ENCODE results near the gene TJP1. TPM values are rescaled to one million over a fixed set of nuclear protein-coding genes. Genes with fewer than 3 reads are reported as not detected.
"Not testable (repeated sequence)": the region's sequence is repeated elsewhere in the genome, so short reads cannot be mapped to it uniquely, and the experiment has no call there.

The TJP1 gene
- total RNA-seq, 2 experiments from 2014 or later: not detected

GRCh38 chr15:29680465-29681165 is 141.7 kb downstream of the TJP1 start:
- TF ChIP-seq CTCF (IDR thresholded peaks at IDR 0.05): no peak
- H3K9me3 Mint-ChIP-seq: no peaks in the 10 kb centered on the region
- ChIA-PET POLR2A (no interaction called here), CTCF (no interaction called here)
- intact Hi-C loops (cut with micrococcal nuclease): no loop called here
- no peak overlapping the region for H3K27ac Mint-ChIP-seq
- H3K4me3 Mint-ChIP-seq: no peak overlapping the region
- peaks cover 1% of the 10 kb centered on the region for H3K27me3 Mint-ChIP-seq
- no peaks in the 10 kb centered on the region for H3K36me3 Mint-ChIP-seq (ENCODE audit: low read depth)
- DNase-seq (no peak), ATAC-seq (no peak)
- H3K4me1 Mint-ChIP-seq (ENCODE audit: low read depth): no peaks in the 10 kb centered on the region

DNA sequence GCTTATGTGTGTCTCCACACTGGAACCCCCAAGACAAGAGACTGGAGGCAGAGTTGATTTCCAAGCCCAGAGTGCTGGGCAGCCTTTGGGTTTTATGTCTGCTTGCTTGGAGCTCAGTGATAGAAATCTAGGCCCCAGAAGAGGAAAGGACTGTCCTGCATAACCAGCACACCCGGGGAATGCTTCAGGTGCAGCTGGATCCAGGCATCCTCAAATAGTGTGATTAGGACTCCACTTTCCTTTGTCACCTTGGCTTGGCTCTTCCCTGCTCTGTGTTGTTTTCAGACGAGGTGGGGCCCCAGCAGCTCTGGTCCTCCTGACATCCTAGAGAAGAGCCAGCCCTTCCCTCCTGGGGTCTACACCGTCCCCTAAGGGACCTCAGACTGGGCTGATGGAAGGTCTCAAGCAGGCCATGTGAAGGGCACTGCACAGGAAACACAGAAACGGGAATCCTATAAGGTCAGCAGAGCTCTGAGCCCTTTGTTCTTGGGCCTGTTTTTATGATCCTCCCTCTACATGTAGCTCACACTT is 143.7 kb downstream of the TJP1 start:
- peaks cover 6% of the 10 kb centered on the region for H3K27me3 Mint-ChIP-seq
- intact Hi-C loops (cut with micrococcal nuclease): no loop called here
- H3K9me3 Mint-ChIP-seq: no peaks in the 10 kb centered on the region
- TF ChIP-seq CTCF (IDR thresholded peaks at IDR 0.05): no peak
- H3K36me3 Mint-ChIP-seq (ENCODE audit: low read depth): no peaks in the 10 kb centered on the region
- H3K4me3 Mint-ChIP-seq: no peak overlapping the region
- no peaks in the 10 kb centered on the region for H3K4me1 Mint-ChIP-seq (ENCODE audit: low read depth)
- no peak for DNase-seq
- ChIA-PET CTCF (interaction anchor here (1.0 kb wide), 1 partner anchor 247 kb away, joined by 4 read pairs; no protein-coding TSS in a partner anchor), POLR2A (no interaction called here)
- no peak for ATAC-seq
- no peak overlapping the region for H3K27ac Mint-ChIP-seq

- peaks cover 11% of the 10 kb centered on the region for H3K27me3 Mint-ChIP-seq
- intact Hi-C loops (cut with micrococcal nuclease): no loop called here
- no peak overlapping the region for H3K27ac Mint-ChIP-seq
- no peak for DNase-seq
- no peak overlapping the region for H3K4me3 Mint-ChIP-seq
- no peaks in the 10 kb centered on the region for H3K9me3 Mint-ChIP-seq
- no peaks in the 10 kb centered on the region for H3K36me3 Mint-ChIP-seq (ENCODE audit: low read depth)
- ChIA-PET CTCF (interaction anchor here (1.0 kb wide), 1 partner anchor 248 kb away, joined by 4 read pairs; no protein-coding TSS in a partner anchor), POLR2A (no interaction called here)
- no peaks in the 10 kb centered on the region for H3K4me1 Mint-ChIP-seq (ENCODE audit: low read depth)
- TF ChIP-seq CTCF (IDR thresholded peaks at IDR 0.05): no peak
- ATAC-seq: no peak
Measured at GRCh38 chr15:29677871-29678461, 144.3 kb downstream of the TJP1 start.

DNA sequence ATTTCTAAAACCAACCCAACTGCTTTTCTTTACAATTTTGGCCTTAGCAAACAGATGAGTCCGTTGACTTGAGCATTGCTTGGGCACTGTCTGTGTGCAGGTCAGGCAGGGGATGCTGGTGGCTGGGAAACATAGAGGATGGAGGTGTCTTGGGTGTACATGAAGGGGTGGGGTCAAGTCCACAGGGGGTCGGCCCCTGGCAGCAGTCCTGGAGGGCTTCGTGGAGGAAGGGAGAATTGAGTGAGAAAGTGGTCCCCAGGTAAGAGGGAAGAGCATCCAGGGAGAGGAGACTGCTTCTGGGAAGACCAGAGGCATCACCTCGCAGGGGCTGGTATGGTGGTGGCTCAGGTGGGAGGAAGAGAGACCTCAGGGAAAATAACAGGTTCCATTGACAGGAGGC is 144.8 kb downstream of the TJP1 start:
- Mint-ChIP-seq H3K9me3 (no peaks in the 10 kb centered on the region), H3K4me3 (no peak overlapping the region), H3K36me3 (ENCODE audit: low read depth) (no peaks in the 10 kb centered on the region), H3K27me3 (peaks cover 12% of the 10 kb centered on the region), H3K27ac (no peak overlapping the region), H3K4me1 (ENCODE audit: low read depth) (no peaks in the 10 kb centered on the region)
- intact Hi-C loops (cut with micrococcal nuclease): no loop called here
- no peak for TF ChIP-seq CTCF (IDR thresholded peaks at IDR 0.05)
- ChIA-PET POLR2A (no interaction called here), CTCF (no interaction called here)
- ATAC-seq (no peak), DNase-seq (no peak)

DNA sequence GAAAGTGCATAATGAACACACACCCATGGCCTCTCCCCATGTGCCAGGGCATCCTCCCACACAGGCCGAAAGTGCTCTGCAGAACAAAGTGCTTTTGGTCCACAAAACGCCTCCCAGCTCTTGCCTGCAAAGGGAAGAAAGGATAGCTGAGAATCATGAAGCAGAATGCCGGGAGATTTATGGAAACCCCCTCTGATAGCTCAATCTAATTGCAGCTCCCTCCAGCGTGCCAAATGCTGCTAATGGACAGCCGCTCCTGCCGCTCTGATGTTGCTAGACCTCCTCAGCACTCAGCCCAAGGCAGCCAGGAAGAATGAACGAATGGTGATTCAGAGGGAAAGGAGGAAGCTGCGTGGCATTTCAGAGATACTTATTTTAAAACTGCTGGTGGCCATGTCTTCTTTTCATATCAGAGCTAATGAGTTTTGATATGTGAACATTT is 145.3 kb downstream of the TJP1 start:
- Mint-ChIP-seq H3K4me3 (no peak overlapping the region), H3K36me3 (ENCODE audit: low read depth) (no peaks in the 10 kb centered on the region), H3K27ac (no peak overlapping the region), H3K4me1 (ENCODE audit: low read depth) (no peaks in the 10 kb centered on the region), H3K27me3 (peaks cover 12% of the 10 kb centered on the region), H3K9me3 (no peaks in the 10 kb centered on the region)
- intact Hi-C loops (cut with micrococcal nuclease): no loop called here
- CTCF ChIA-PET: no interaction called here
- no peak for ATAC-seq
- TF ChIP-seq CTCF (IDR thresholded peaks at IDR 0.05): no peak
- POLR2A ChIA-PET: no interaction called here
- no peak for DNase-seq

DNA sequence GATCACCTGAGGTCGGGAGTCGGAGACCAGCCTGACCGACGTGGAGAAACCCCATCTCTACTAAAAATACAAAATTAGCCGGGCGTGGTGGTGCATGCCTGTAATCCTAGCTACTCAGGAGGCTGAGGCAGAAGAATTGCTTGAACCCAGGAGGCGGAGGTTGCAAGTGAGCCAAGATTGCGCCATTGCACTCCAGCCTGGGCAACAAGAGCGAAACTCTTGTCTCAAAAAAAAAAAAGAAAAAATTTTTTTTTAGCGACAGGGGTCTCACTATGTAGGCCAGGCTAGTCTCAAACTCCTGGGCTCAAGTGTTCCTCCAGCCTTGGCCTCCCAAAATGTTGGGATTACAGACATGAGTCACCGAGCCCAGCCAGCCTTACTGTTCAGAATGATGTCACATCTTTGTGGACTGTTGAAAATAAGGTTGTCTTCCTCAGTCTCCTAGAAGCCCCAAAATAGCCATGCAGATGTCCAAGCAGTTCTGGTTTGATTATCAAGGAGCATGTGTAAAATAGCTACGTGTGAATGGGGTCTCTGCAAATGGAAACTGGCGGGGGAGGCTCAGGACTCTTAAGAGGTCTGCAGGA is 145.8 kb downstream of the TJP1 start:
- H3K36me3 Mint-ChIP-seq (ENCODE audit: low read depth); POLR2A ChIA-PET; H3K4me3 Mint-ChIP-seq; H3K9me3 Mint-ChIP-seq; intact Hi-C loops (cut with micrococcal nuclease); H3K4me1 Mint-ChIP-seq (ENCODE audit: low read depth); H3K27ac Mint-ChIP-seq; ATAC-seq; DNase-seq: not testable (repeated sequence)
- CTCF ChIA-PET: interaction anchor here (0.7 kb wide), 1 partner anchor 16 kb away, joined by 3 read pairs; no protein-coding TSS in a partner anchor
- peaks cover 12% of the 10 kb centered on the region for H3K27me3 Mint-ChIP-seq
